Aorta (tissue), 5 donors: ENCODE data around the gene AHDC1. TPM values are rescaled to one million over a fixed set of nuclear protein-coding genes. Genes with fewer than 3 reads are reported as not detected.
A peak's percentile ranks its signal among the peaks of the same experiment; 100 is the strongest.

Experiments used
- ATAC-seq: fragments of 200-7000 bp; cut with Tn5 transposase; one replicate; pipeline ENCODE4 v1.9.1; 2022; ENCODE audit warnings: moderate library complexity; ENCODE audit not compliant: low FRiP score
- DNase-seq, 2 donors: peaks; one replicate each; pipeline ENCODE4 v3.0.0-alpha.2; 2020
- H3K27ac ChIP-seq, 2 donors: one replicate each; pipeline ENCODE4 v1.5.1; 2013; ENCODE audit warnings: low read length in 2 of 2, mild to moderate bottlenecking in 2 of 2, moderate library complexity in 2 of 2, control low read depth in 1 of 2, inconsistent platforms in 1 of 2, low read depth in 1 of 2
- H3K27me3 ChIP-seq, 2 donors: one replicate each; pipeline ENCODE4 v1.6.1; 2013; ENCODE audit warnings: control low read depth in 1 of 2, low read length in 1 of 2, mild to moderate bottlenecking in 1 of 2, moderate library complexity in 1 of 2; ENCODE audit not compliant: insufficient read depth in 2 of 2, control insufficient read depth in 1 of 2
- H3K36me3 ChIP-seq, 2 donors: one replicate each; pipeline ENCODE4 v1.6.1; 2013; ENCODE audit warnings: control low read depth in 1 of 2, low read length in 1 of 2, mild to moderate bottlenecking in 1 of 2; ENCODE audit not compliant: insufficient read depth in 2 of 2, control insufficient read depth in 1 of 2
- H3K4me1 ChIP-seq, 2 donors: one replicate each; pipeline ENCODE4 v1.6.1; 2013; ENCODE audit warnings: low read length in 2 of 2, control low read depth in 1 of 2, mild to moderate bottlenecking in 1 of 2, moderate library complexity in 1 of 2; ENCODE audit not compliant: insufficient read depth in 2 of 2, control insufficient read depth in 1 of 2
- H3K4me3 ChIP-seq, 2 donors: one replicate each; pipeline ENCODE4 v1.5.1; 2013; ENCODE audit warnings: low read length in 2 of 2, control low read depth in 1 of 2, mild to moderate bottlenecking in 1 of 2
- H3K9me3 ChIP-seq: one replicate; pipeline ENCODE4 v1.6.1; 2013; ENCODE audit warnings: mild to moderate bottlenecking, low read length; ENCODE audit not compliant: control insufficient read depth
- WGBS, 2 donors: extraction: QIAGEN DNeasy Blood & Tissue Kit; methylation state at CpG; one replicate each; pipeline ENCODE4 v1.1.7; 2013; 5-methylcytosine and 5-hydroxymethylcytosine counted together
- intact Hi-C, 2 donors: fragments of 100-400 bp; cut with DNase I; formaldehyde crosslinking; loops; one replicate each; pipeline versions ENCODE4 v1.14.2 to v1.15.0; 2022
- polyA plus RNA-seq, 2 donors: library from polyadenylated mRNA; stranded (reverse); fragments of 200-250 nt; gene quantifications; one replicate each; pipeline ENCODE4 v1.2.3, GENCODE V29; 2013
- total RNA-seq, 2 donors: library from RNA; stranded (reverse); fragmentation: NEBNext Ultra II Directional; extraction: Animal tissue kit (Norgen Biotek cat#: 25700); gene quantifications; one replicate each; pipeline ENCODE4 v1.2.1, GENCODE V29; 2021
- donor health status: healthy with polysubstance abuse.
- donor health status: Bipolar disorder and iron deficiency.
- donor health status: DM: no; HTN: no; CAD: no.
- donor health status: DM: no; HTN: no; CAD: no.
- donor health status: DM: yes; HTN: yes; CAD: no.

AHDC1 gene
- total and polyA plus RNA-seq, 4 donors, result 7.8 to 89.1 (median 43.7) TPM

GRCh38 chr1:27609210-27609555 is 5.2 kb upstream of the AHDC1 start:
- Histone ChIP-seq H3K9me3 (no peaks in the 10 kb centered on the region), H3K36me3 (no peaks in the 10 kb centered on the region), H3K27ac (no peak overlapping the region), H3K4me3 (no peak overlapping the region), H3K4me1 (no peaks in the 10 kb centered on the region), H3K27me3 (no peaks in the 10 kb centered on the region)
- no peak for ATAC-seq
- intact Hi-C loops, result loop anchor here (2.0 to 10.0 kb wide), 5 partner anchors 38 to 312 kb away; partner anchors contain the start of genes GPR3 (in 1 of the 2) and WASF2 (in 1 of the 2)
- WGBS, 2 donors, result 42 to 48% methylated on average over 3 of the region's 3 CpGs
- no peak for DNase-seq

- H3K4me1 ChIP-seq, result no peaks in the 10 kb centered on the region
- no peaks in the 10 kb centered on the region for H3K9me3 ChIP-seq
- DNase-seq (no peak), ATAC-seq (no peak)
- no peak overlapping the region for H3K4me3 ChIP-seq
- H3K27me3 ChIP-seq, result no peaks in the 10 kb centered on the region
- no peak overlapping the region for H3K27ac ChIP-seq
- 77 to 79% methylated on average over 11 of the region's 11 CpGs for WGBS, 2 donors
- intact Hi-C loops, result loop anchor here (5.0 to 10.0 kb wide), 4 partner anchors 40 to 310 kb away; partner anchors contain the start of genes GPR3 (in 1 of the 2) and WASF2 (in 1 of the 2)
- no peaks in the 10 kb centered on the region for H3K36me3 ChIP-seq
These were observed 3.4 kb upstream of the AHDC1 start for GRCh38 chr1:27607239-27607804.

- Histone ChIP-seq H3K4me1 (no peaks in the 10 kb centered on the region), H3K27me3 (no peaks in the 10 kb centered on the region), H3K4me3 (no peak overlapping the region), H3K9me3 (no peaks in the 10 kb centered on the region), H3K27ac (no peak overlapping the region), H3K36me3 (no peaks in the 10 kb centered on the region)
- ATAC-seq (no peak), DNase-seq (no peak)
- intact Hi-C loops, result loop anchor here (1.0 to 10.0 kb wide), 5 partner anchors 41 to 309 kb away; partner anchors contain the start of genes GPR3 (in 1 of the 2) and WASF2 (in 1 of the 2)
- WGBS, 2 donors, result 74 to 77% methylated on average over 3 of the region's 3 CpGs
These were observed 2.8 kb upstream of the AHDC1 start for GRCh38 chr1:27606708-27607238.

GRCh38 chr1:27605796-27606707 is 2.1 kb upstream of the AHDC1 start:
- intact Hi-C loops, result loop anchor here (1.0 to 10.0 kb wide), 6 partner anchors 41 to 309 kb away; partner anchors contain the start of genes GPR3 (in 1 of the 2) and WASF2 (in 1 of the 2)

GRCh38 chr1:27605300-27605766 is 1.4 kb upstream of the AHDC1 start:
- Histone ChIP-seq H3K4me1 (no peaks in the 10 kb centered on the region), H3K9me3 (no peaks in the 10 kb centered on the region)
- 81 to 83% methylated on average over 7 of the region's 7 CpGs for WGBS, 2 donors

More at GRCh38 chr1:27605796-27606707, 2.1 kb upstream of the AHDC1 start:
- 14 to 18% methylated on average over 11 of the region's 11 CpGs for WGBS, 2 donors
- H3K27me3 ChIP-seq, result no peaks in the 10 kb centered on the region
- no peaks in the 10 kb centered on the region for H3K9me3 ChIP-seq
- H3K36me3 ChIP-seq, result no peaks in the 10 kb centered on the region
- no peaks in the 10 kb centered on the region for H3K4me1 ChIP-seq
- H3K27ac ChIP-seq, result no peak overlapping the region
- no peak for DNase-seq
- H3K4me3 ChIP-seq, result no peak overlapping the region
- ATAC-seq, result no peak

GRCh38 chr1:27604579-27605299 is 795 bp upstream of the AHDC1 start:
- no peaks in the 10 kb centered on the region for H3K36me3 ChIP-seq
- H3K4me1 ChIP-seq, result no peaks in the 10 kb centered on the region
- WGBS, 2 donors, result 35 to 42% methylated on average over 20 to 21 of the region's 21 CpGs
- H3K9me3 ChIP-seq, result no peaks in the 10 kb centered on the region
- DNase-seq, result no peak
- no peak overlapping the region for H3K27ac ChIP-seq
- no peak for ATAC-seq
- intact Hi-C loops, result loop anchor here (2.0 to 10.0 kb wide), 6 partner anchors 43 to 307 kb away; partner anchors contain the start of genes GPR3 (in 1 of the 2) and WASF2 (in 1 of the 2)
- H3K4me3 ChIP-seq, result no peak overlapping the region
- no peaks in the 10 kb centered on the region for H3K27me3 ChIP-seq

More at GRCh38 chr1:27605300-27605766, 1.4 kb upstream of the AHDC1 start:
- no peaks in the 10 kb centered on the region for H3K27me3 ChIP-seq
- ATAC-seq, result no peak
- DNase-seq, result no peak
- H3K36me3 ChIP-seq, result no peaks in the 10 kb centered on the region
- intact Hi-C loops, result loop anchor here (2.0 to 10.0 kb wide), 5 partner anchors 42 to 308 kb away; partner anchors contain the start of genes GPR3 (in 1 of the 2) and WASF2 (in 1 of the 2)
- H3K27ac ChIP-seq, result no peak overlapping the region
- no peak overlapping the region for H3K4me3 ChIP-seq

GRCh38 chr1:27603309-27603680 is 649 bp downstream of the AHDC1 start:
- intact Hi-C loops, result loop anchor here (2.0 to 10.0 kb wide), 5 partner anchors 34 to 186 kb away; partner anchors contain the start of gene WASF2 (in 2 of the 2)
- Histone ChIP-seq H3K4me3 (peak overlapping the region; percentile 89 to 90), H3K27ac (peak overlapping the region; percentile 44 to 89), H3K27me3 (no peaks in the 10 kb centered on the region), H3K36me3 (no peaks in the 10 kb centered on the region), H3K4me1 (no peaks in the 10 kb centered on the region), H3K9me3 (no peaks in the 10 kb centered on the region)
- 1 to 2% methylated on average over 10 to 43 of the region's 43 CpGs for WGBS, 2 donors
- DNase-seq (peak; percentile 66 to 88), ATAC-seq (peak; percentile 17)
